Dendritic cell treated with granulocyte-macrophage colony-stimulating factor and Interleukin-4, amounts not matched to agents 40 ng/mL and 50 ng/mL, for 4 days (primary cell): ENCODE results near the gene NPBWR2.

Source experiments
- H3K27ac Mint-ChIP-seq: one replicate; pipeline ENCODE4 v1.8.0; 2022; ENCODE audit warnings: mild to moderate bottlenecking, mixed read lengths
- H3K27me3 Mint-ChIP-seq: one replicate; pipeline ENCODE4 v1.8.0; 2022; ENCODE audit warnings: mild to moderate bottlenecking, mixed read lengths
- H3K36me3 Mint-ChIP-seq: one replicate; pipeline ENCODE4 v1.8.0; 2022; ENCODE audit warnings: low read depth, mixed read lengths
- H3K4me1 Mint-ChIP-seq: one replicate; pipeline ENCODE4 v1.8.0; 2022; ENCODE audit warnings: low read depth, mixed read lengths
- H3K4me3 Mint-ChIP-seq: one replicate; pipeline ENCODE4 v1.8.0; 2022; ENCODE audit warnings: mild to moderate bottlenecking, moderate library complexity, mixed read lengths
- H3K9me3 Mint-ChIP-seq: one replicate; pipeline ENCODE4 v1.8.0; 2022; ENCODE audit warnings: mixed read lengths
- intact Hi-C: fragments of 100-400 bp; cut with micrococcal nuclease; formaldehyde crosslinking; loops from one replicate; pipeline ENCODE4 v1.15.0; 2022

The NPBWR2 gene

DNA sequence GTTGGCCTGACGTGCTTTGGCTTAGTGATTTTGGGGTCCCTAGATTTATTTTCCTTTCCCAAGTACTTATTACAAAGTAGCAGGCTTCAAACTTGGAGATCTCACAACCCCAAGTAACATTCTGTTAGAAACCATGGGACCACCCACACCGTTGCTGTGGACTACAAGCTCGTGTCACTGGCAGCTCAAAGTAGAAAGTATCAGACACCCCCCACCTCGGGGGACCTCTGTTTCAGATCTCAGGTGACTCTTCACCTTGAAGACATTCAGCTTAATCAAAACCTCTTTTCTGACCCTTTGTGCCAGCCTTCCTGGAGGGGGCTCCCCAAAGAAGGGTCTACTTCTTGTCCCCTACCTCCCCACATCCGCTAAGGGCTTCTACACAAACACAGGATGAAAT is 41.2 kb upstream of the NPBWR2 start:
- Mint-ChIP-seq H3K4me3 (no peak overlapping the region), H3K9me3 (peaks cover 23% of the 10 kb centered on the region), H3K27ac (no peak overlapping the region), H3K4me1 (no peaks in the 10 kb centered on the region), H3K36me3 (no peaks in the 10 kb centered on the region), H3K27me3 (no peaks in the 10 kb centered on the region)
- intact Hi-C loops = no loop called here

DNA sequence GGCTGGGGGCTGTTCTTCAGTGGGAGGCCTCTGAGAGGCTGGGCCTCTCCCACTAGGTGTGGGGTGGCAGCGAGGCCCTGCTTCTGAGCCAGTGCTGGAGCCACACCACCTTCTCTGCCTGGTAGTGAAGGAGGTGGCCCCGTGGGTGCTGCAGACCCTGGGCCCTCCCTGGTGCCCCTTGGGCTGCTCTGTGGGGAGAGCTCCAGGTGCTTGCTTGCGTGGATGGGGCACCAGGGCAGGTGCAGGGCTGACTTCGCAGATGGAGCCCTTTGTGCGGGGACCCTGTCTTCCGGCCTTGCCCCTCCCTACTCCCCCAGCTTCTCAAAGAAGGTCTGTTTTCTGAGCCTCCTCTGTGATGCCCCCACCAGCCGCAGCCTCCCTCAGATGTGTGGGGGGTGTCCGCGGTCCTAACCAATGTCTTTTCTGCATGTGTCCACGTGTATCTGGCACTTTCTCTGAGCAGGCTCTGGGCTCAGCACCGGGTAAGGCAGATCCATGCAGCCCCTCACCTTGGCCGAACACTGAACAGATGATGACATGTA is 39.6 kb upstream of the NPBWR2 start:
- no peaks in the 10 kb centered on the region for H3K36me3 Mint-ChIP-seq
- H3K4me1 Mint-ChIP-seq = no peaks in the 10 kb centered on the region
- H3K9me3 Mint-ChIP-seq = peaks cover 23% of the 10 kb centered on the region
- H3K27ac Mint-ChIP-seq = no peak overlapping the region
- H3K4me3 Mint-ChIP-seq = no peak overlapping the region
- intact Hi-C loops = no loop called here
- peaks cover 3% of the 10 kb centered on the region for H3K27me3 Mint-ChIP-seq

DNA sequence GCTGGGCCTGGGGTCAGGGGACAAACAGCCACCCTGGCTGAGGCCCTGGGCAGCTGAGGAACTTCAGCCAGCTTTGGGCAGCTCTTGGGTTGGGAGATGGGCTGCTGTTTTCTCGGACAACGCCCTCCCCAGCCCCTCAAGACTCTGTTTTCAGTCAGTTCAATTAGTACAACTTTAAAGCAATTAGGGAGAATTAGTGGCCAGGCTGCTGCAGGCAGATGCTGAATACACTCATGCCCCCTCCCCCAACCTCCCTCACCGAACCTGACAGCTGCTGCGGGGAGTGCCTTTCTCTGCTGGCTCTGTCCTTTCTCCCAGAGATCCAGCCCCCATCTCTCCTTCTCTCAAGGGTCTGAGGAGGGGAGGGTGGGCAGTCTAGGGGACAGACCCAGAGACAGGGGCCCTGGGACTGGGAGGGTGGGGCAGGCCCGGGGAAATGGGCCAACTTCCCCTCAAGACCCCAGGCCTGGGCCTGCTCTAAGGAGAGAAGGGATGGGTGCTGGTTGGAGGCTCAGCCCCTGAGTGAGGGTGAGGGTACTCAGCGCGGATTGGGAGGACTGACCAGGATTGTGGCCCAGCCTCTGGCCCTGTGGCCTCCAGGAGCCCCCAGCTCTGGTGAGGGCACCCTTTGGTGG is 39.1 kb upstream of the NPBWR2 start:
- intact Hi-C loops = no loop called here
- peaks cover 23% of the 10 kb centered on the region for H3K9me3 Mint-ChIP-seq
- H3K27me3 Mint-ChIP-seq = peaks cover 3% of the 10 kb centered on the region
- no peaks in the 10 kb centered on the region for H3K4me1 Mint-ChIP-seq
- H3K27ac Mint-ChIP-seq = no peak overlapping the region
- H3K36me3 Mint-ChIP-seq = no peaks in the 10 kb centered on the region
- H3K4me3 Mint-ChIP-seq = no peak overlapping the region

- Mint-ChIP-seq H3K4me3 (no peak overlapping the region), H3K27ac (no peak overlapping the region), H3K4me1 (no peaks in the 10 kb centered on the region), H3K27me3 (peaks cover 3% of the 10 kb centered on the region), H3K9me3 (peaks cover 23% of the 10 kb centered on the region), H3K36me3 (no peaks in the 10 kb centered on the region)
- intact Hi-C loops = no loop called here
Measured at GRCh38 chr20:64145458-64146300, 38.3 kb upstream of the NPBWR2 start.

DNA sequence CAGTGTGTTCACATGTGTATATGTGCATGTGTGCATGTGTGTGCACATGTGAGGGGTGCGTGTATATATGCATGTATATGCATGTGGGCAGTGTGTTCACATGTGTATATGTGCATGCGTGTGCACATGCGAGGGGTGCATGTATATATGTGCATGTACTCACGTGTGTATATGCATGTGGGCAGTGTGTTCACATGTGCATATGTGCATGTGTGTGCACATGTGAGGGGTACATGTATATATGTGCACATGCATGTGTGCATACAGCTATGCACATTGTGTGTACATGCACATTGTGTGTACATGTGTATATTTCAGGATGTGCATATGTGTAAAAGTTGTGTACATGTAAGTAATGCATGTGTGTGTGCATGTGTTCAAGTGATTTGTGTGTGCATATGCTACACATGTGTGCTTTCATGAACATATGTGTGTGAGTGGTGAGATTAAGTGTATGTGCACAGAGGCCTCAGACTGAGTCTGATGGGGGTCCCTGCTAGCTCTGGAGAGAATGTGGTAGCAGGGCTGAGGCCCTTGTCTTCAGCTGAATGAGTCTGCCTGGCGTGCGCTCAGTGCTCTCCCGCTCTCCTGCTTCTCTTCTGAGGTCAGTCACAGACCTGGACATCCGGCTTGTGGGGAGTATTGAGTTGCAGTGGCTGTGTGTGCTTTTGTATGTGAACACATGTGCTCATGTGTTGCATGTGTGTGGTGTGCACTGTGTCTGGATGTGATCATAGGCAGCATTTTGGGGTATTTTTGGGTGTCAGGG is 37.0 kb upstream of the NPBWR2 start:
- intact Hi-C loops = no loop called here
- H3K4me3 Mint-ChIP-seq = no peak overlapping the region

GRCh38 chr20:64143018-64143801 is 35.8 kb upstream of the NPBWR2 start:
- Mint-ChIP-seq H3K9me3 (peaks cover 23% of the 10 kb centered on the region), H3K27ac (no peak overlapping the region), H3K27me3 (peaks cover 3% of the 10 kb centered on the region), H3K36me3 (no peaks in the 10 kb centered on the region), H3K4me3 (no peak overlapping the region), H3K4me1 (no peaks in the 10 kb centered on the region)
- intact Hi-C loops = no loop called here

More for the DNA sequence above, 37.0 kb upstream of the NPBWR2 start:
- H3K9me3 Mint-ChIP-seq = peaks cover 23% of the 10 kb centered on the region
- no peak overlapping the region for H3K27ac Mint-ChIP-seq
- no peaks in the 10 kb centered on the region for H3K36me3 Mint-ChIP-seq
- peaks cover 3% of the 10 kb centered on the region for H3K27me3 Mint-ChIP-seq
- no peaks in the 10 kb centered on the region for H3K4me1 Mint-ChIP-seq

DNA sequence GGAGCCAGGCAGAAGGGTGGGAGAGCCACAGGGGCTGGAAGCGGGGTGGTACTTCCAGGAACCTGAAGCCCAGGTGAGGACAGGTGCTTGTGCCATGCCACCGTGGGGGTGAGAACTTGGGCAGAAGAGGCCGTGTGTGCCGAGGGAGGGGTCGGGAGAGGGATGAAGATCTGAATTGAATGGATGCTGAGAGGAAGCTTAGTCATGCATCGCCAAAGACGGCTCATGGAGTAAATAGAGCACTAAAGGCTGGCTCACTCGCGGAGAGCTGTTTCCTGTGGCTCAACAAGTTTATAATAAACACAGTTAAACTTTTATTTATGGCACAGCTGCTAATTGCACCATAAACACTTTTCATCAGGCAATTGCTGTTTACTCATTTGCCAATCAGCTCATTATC is 35.2 kb upstream of the NPBWR2 start:
- Mint-ChIP-seq H3K27ac (no peak overlapping the region), H3K4me3 (no peak overlapping the region)

GRCh38 chr20:64140956-64141355 is 33.6 kb upstream of the NPBWR2 start:
- Mint-ChIP-seq H3K4me1 (no peaks in the 10 kb centered on the region), H3K27me3 (peaks cover 4% of the 10 kb centered on the region), H3K27ac (no peak overlapping the region), H3K36me3 (no peaks in the 10 kb centered on the region), H3K9me3 (peaks cover 21% of the 10 kb centered on the region), H3K4me3 (no peak overlapping the region)
- intact Hi-C loops = no loop called here

More for the DNA sequence above, 35.2 kb upstream of the NPBWR2 start:
- H3K27me3 Mint-ChIP-seq = peaks cover 3% of the 10 kb centered on the region
- H3K9me3 Mint-ChIP-seq = peaks cover 23% of the 10 kb centered on the region
- H3K4me1 Mint-ChIP-seq = no peaks in the 10 kb centered on the region
- intact Hi-C loops = no loop called here
- no peaks in the 10 kb centered on the region for H3K36me3 Mint-ChIP-seq

GRCh38 chr20:64140061-64140931 is 32.9 kb upstream of the NPBWR2 start:
- Mint-ChIP-seq H3K4me3 (no peak overlapping the region), H3K36me3 (no peaks in the 10 kb centered on the region), H3K9me3 (peaks cover 14% of the 10 kb centered on the region), H3K27ac (no peak overlapping the region), H3K4me1 (no peaks in the 10 kb centered on the region), H3K27me3 (peaks cover 7% of the 10 kb centered on the region)
- intact Hi-C loops = no loop called here

- peaks cover 7% of the 10 kb centered on the region for H3K27me3 Mint-ChIP-seq
- intact Hi-C loops = no loop called here
- no peak overlapping the region for H3K4me3 Mint-ChIP-seq
- H3K4me1 Mint-ChIP-seq = no peaks in the 10 kb centered on the region
- no peaks in the 10 kb centered on the region for H3K36me3 Mint-ChIP-seq
- peaks cover 5% of the 10 kb centered on the region for H3K9me3 Mint-ChIP-seq
- no peak overlapping the region for H3K27ac Mint-ChIP-seq
Measured at GRCh38 chr20:64139199-64140060, 32.1 kb upstream of the NPBWR2 start.

- no peaks in the 10 kb centered on the region for H3K36me3 Mint-ChIP-seq
- no peaks in the 10 kb centered on the region for H3K9me3 Mint-ChIP-seq
- peaks cover 7% of the 10 kb centered on the region for H3K27me3 Mint-ChIP-seq
- H3K4me1 Mint-ChIP-seq = no peaks in the 10 kb centered on the region
- intact Hi-C loops = no loop called here
- H3K4me3 Mint-ChIP-seq = no peak overlapping the region
- no peak overlapping the region for H3K27ac Mint-ChIP-seq
Measured at GRCh38 chr20:64138276-64138815, 31.0 kb upstream of the NPBWR2 start.

- Mint-ChIP-seq H3K9me3 (no peaks in the 10 kb centered on the region), H3K4me3 (no peak overlapping the region), H3K27ac (no peak overlapping the region), H3K4me1 (no peaks in the 10 kb centered on the region), H3K36me3 (no peaks in the 10 kb centered on the region), H3K27me3 (peaks cover 7% of the 10 kb centered on the region)
- intact Hi-C loops = no loop called here
Measured at GRCh38 chr20:64137598-64138031, 30.2 kb upstream of the NPBWR2 start.
